K562 (cell line): ENCODE measurements around the gene ATG4D. TPM values are rescaled to one million over a fixed set of nuclear protein-coding genes. Genes with fewer than 3 reads are reported as not detected.

Experiments used
- ATAC-seq: fragments of 200-7000 bp; cut with Tn5 transposase; 3 replicates; pipeline ENCODE4 v1.9.1; 2020; ENCODE audit warnings: moderate library complexity
- BruUV-seq: library from RNA; stranded (reverse); fragments of 400-500 nt; replicated peaks from 2 replicates; lab custom pipeline; 2021; lab: Mats Ljungman, UMichigan
- CTCF ChIA-PET: fragments of 300-600 bp; formaldehyde crosslinking; extraction: SDS; loops from one replicate; lab custom pipeline; 2021; ENCODE audit warnings: low intra/inter-chr PET ratio; lab: Yijun Ruan, JAX
- POLR2A ChIA-PET: fragments of 300-600, 350-650 bp; sonication (Branson Sonifier 250); formaldehyde crosslinking; extraction: SDS; loops from one replicate; lab custom pipeline; 2021; ENCODE audit warnings: antibody characterized with exemption, inconsistent platforms; lab: Yijun Ruan, JAX
- DNase-seq, 4 experiments: peaks; one replicate each; pipeline versions ENCODE4 v3.0.0 to v3.0.0-alpha.2; 2011 to 2018; ENCODE audit warnings: low spot score in 3 of 4, mixed read lengths in 3 of 4; ENCODE audit errors: extremely low read depth in 1 of 4
- FAIRE-seq: peaks from 2 replicates; lab custom pipeline; 2011; peaks lifted over from hg19 to GRCh38; lab: Jason Lieb, UNC
- H2AFZ ChIP-seq: 2 replicates; pipeline ENCODE4 v1.6.0; 2011; ENCODE audit warnings: low read depth, low read length, control low read depth, inconsistent platforms
- H3K27ac ChIP-seq: fragments of 200-600 bp; 3 replicates; pipeline ENCODE4 v1.8.0; 2011; ENCODE audit warnings: low read depth, mild to moderate bottlenecking, control low read depth, inconsistent platforms, low read length, moderate library complexity, mixed read lengths; ENCODE audit errors: extremely low read depth
- H3K27me3 ChIP-seq, 2 experiments: fragments of 300-600 bp in 1 of 2; 2 replicates in 1 of 2; 3 replicates in 1 of 2; pipeline versions ENCODE4 v1.6.0 to v1.8.0; 2011; ENCODE audit warnings: inconsistent platforms in 2 of 2, low read length in 2 of 2, mild to moderate bottlenecking in 1 of 2, mixed read lengths in 1 of 2, moderate library complexity in 1 of 2; ENCODE audit not compliant: control insufficient read depth in 2 of 2, insufficient read depth in 2 of 2
- H3K36me3 ChIP-seq: fragments of 300-600 bp; 3 replicates; pipeline ENCODE4 v1.8.0; 2011; ENCODE audit warnings: mild to moderate bottlenecking, low read length, inconsistent platforms; ENCODE audit not compliant: control insufficient read depth, insufficient read depth
- H3K4me1 ChIP-seq, 2 experiments: fragments of 200-600 bp in 1 of 2; replicated peaks in 1 of 2; 2 replicates in 1 of 2; 3 replicates in 1 of 2; pipeline versions ENCODE4 v1.5.1 to v1.8.0; 2011; ENCODE audit warnings: inconsistent platforms in 2 of 2, low read length in 2 of 2, mild to moderate bottlenecking in 1 of 2, mixed read lengths in 1 of 2, moderate library complexity in 1 of 2; ENCODE audit not compliant: control insufficient read depth in 2 of 2, insufficient read depth in 2 of 2
- H3K4me2 ChIP-seq: 2 replicates; pipeline ENCODE4 v1.6.1; 2011; ENCODE audit warnings: low read length, control low read depth, inconsistent platforms, mixed read lengths; ENCODE audit not compliant: insufficient read depth
- H3K4me3 ChIP-seq: fragments of 200-600 bp; sonication (generic), shearing (Covaris generic); 2 replicates; pipeline ENCODE4 v1.5.1; 2016; ENCODE audit warnings: control low read depth, inconsistent platforms
- H3K79me2 ChIP-seq: fragments of 200-600 bp; 3 replicates; pipeline ENCODE4 v1.8.0; 2011; ENCODE audit warnings: low read length, inconsistent platforms; ENCODE audit not compliant: control insufficient read depth, insufficient read depth
- H3K9ac ChIP-seq, 2 experiments: 2 replicates each; pipeline versions ENCODE4 v1.6.0 to v1.6.1; 2011; ENCODE audit warnings: low read depth in 2 of 2, low read length in 2 of 2, control low read depth in 1 of 2, inconsistent platforms in 1 of 2, mild to moderate bottlenecking in 1 of 2, mixed read lengths in 1 of 2; ENCODE audit not compliant: insufficient read depth in 1 of 2
- H3K9me1 ChIP-seq: one replicate; pipeline ENCODE4 v1.6.0; 2011; ENCODE audit warnings: inconsistent platforms, mild to moderate bottlenecking, low read length, moderate library complexity; ENCODE audit not compliant: control insufficient read depth, insufficient read depth
- H3K9me3 ChIP-seq: replicated peaks from 2 replicates; pipeline ENCODE4 v1.5.1; 2011; ENCODE audit warnings: low read depth, low read length, inconsistent platforms; ENCODE audit not compliant: control insufficient read depth, insufficient read depth
- H4K20me1 ChIP-seq: replicated peaks from 2 replicates; pipeline ENCODE4 v1.6.1; 2011; ENCODE audit warnings: low read length, inconsistent platforms, mixed read lengths; ENCODE audit not compliant: control insufficient read depth, insufficient read depth
- BCL6 ChIP-seq: fragments of 250-450 bp; sonication (Bioruptor Pico); IDR thresholded peaks from 2 replicates; pipeline ENCODE4 v1.4.0; 2020
- BCOR ChIP-seq: fragments of 450-650 bp; IDR thresholded peaks from 2 replicates; pipeline ENCODE4 v1.6.1; 2016
- BRD9 ChIP-seq: fragments of 450-650 bp; IDR thresholded peaks from 2 replicates; pipeline ENCODE4 v1.6.1; 2018; ENCODE audit warnings: low read depth; ENCODE audit not compliant: partially characterized antibody
- C11orf30 ChIP-seq: fragments of 450-650 bp; IDR thresholded peaks from 2 replicates; pipeline ENCODE4 v1.6.1; 2016; ENCODE audit warnings: low read depth, mild to moderate bottlenecking
- CBX3 ChIP-seq, 2 experiments: IDR thresholded peaks; 1 replicate in 1 of 2; 2 replicates in 1 of 2; pipeline ENCODE4 v1.6.1; 2012; ENCODE audit warnings: inconsistent platforms in 2 of 2, low read length in 2 of 2, borderline replicate concordance in 1 of 2, control low read depth in 1 of 2
- DNMT1 ChIP-seq: fragments of 450-650 bp; IDR thresholded peaks from 2 replicates; pipeline ENCODE4 v1.6.1; 2016; ENCODE audit warnings: antibody characterized with exemption, mild to moderate bottlenecking
- ETV1 ChIP-seq: fragments of 450-650 bp; conservative IDR thresholded peaks from 2 replicates; pipeline ENCODE4 v1.6.1; 2016; ENCODE audit warnings: missing genetic modification characterization, control low read depth, low read depth, missing compliant biosample characterization
- HDAC1 ChIP-seq, 2 experiments: fragments of 450-650 bp; IDR thresholded peaks; 2 replicates each; pipeline ENCODE4 v1.6.1; 2016 to 2017; ENCODE audit warnings: inconsistent platforms in 1 of 2, mild to moderate bottlenecking in 1 of 2, moderate library complexity in 1 of 2
- HDAC2 ChIP-seq: fragments of 450-650 bp; IDR thresholded peaks from 2 replicates; pipeline ENCODE4 v1.6.1; 2016; ENCODE audit warnings: mild to moderate bottlenecking
- JUND ChIP-seq, 2 experiments: IDR thresholded peaks; 2 replicates in 1 of 2; 3 replicates in 1 of 2; pipeline ENCODE4 v1.6.1; 2011; ENCODE audit warnings: borderline replicate concordance in 2 of 2, low read depth in 2 of 2, low read length in 2 of 2, improper control_type of control experiment in 1 of 2, missing biosample characterization in 1 of 2, missing genetic modification characterization in 1 of 2, missing genetic modification reagents in 1 of 2
- NFYB ChIP-seq: IDR thresholded peaks from 2 replicates; pipeline ENCODE4 v1.6.1; 2011; ENCODE audit warnings: mild to moderate bottlenecking, moderate library complexity; ENCODE audit not compliant: insufficient read length; ENCODE audit errors: extremely low read depth
- NR1H2 ChIP-seq: sonication (generic); formaldehyde crosslinking; IDR thresholded peaks from 2 replicates; pipeline ENCODE4 v1.4.0; 2020; ENCODE audit warnings: mild to moderate bottlenecking, missing genetic modification reagents
- PBX2 ChIP-seq, 2 experiments: IDR thresholded peaks in 1 of 2; conservative IDR thresholded peaks in 1 of 2; 2 replicates each; pipeline ENCODE4 v1.6.1; 2016; ENCODE audit warnings: low read depth in 2 of 2, mild to moderate bottlenecking in 1 of 2, missing compliant biosample characterization in 1 of 2, missing genetic modification characterization in 1 of 2, moderate library complexity in 1 of 2
- PHF20 ChIP-seq: fragments of 450-650 bp; IDR thresholded peaks from 2 replicates; pipeline ENCODE4 v1.6.1; 2018; ENCODE audit not compliant: partially characterized antibody
- PURB ChIP-seq: sonication (generic); formaldehyde crosslinking; IDR thresholded peaks from 2 replicates; pipeline ENCODE4 v1.9.0; 2021; ENCODE audit warnings: low read depth, mild to moderate bottlenecking, missing genetic modification reagents
- RBM39 ChIP-seq: fragments of 200-400 bp; formaldehyde crosslinking; optimal IDR thresholded peaks from 2 replicates; pipeline ENCODE3; 2018; ENCODE audit warnings: low read depth, low read length
- RCOR1 ChIP-seq, 2 experiments: IDR thresholded peaks; 2 replicates each; pipeline ENCODE4 v1.6.1; 2012; ENCODE audit warnings: low read depth in 2 of 2, low read length in 2 of 2, borderline replicate concordance in 1 of 2, improper control_type of control experiment in 1 of 2
- SMARCA5 ChIP-seq: fragments of 450-650 bp; IDR thresholded peaks from 2 replicates; pipeline ENCODE4 v1.6.1; 2016
- SNRNP70 ChIP-seq: fragments of 200-400 bp; formaldehyde crosslinking; optimal IDR thresholded peaks from 2 replicates; pipeline ENCODE3; 2017; ENCODE audit warnings: low read depth, low read length
- ZNF146 ChIP-seq: IDR thresholded peaks from one replicate; pipeline ENCODE4 v1.6.1; 2018; ENCODE audit warnings: missing compliant biosample characterization; ENCODE audit not compliant: unreplicated experiment
- ZNF316 ChIP-seq: fragments of 450-650 bp; IDR thresholded peaks from 2 replicates; pipeline ENCODE4 v1.6.1; 2016
- ZNF445 ChIP-seq: fragments of 250-450 bp; sonication (Bioruptor Pico); IDR thresholded peaks from 2 replicates; pipeline ENCODE4 v1.4.0; 2020; ENCODE audit warnings: low read depth, mild to moderate bottlenecking, moderate library complexity
- WGBS: fragments of 100-300 bp; shearing (Covaris generic); methylation state at CpG from one replicate; pipeline ENCODE4 v1.1.6; 2016; ENCODE audit warnings: low coverage, mixed read lengths; ENCODE audit not compliant: insufficient coverage; ENCODE audit errors: missing lambda C conversion rate; 5-methylcytosine and 5-hydroxymethylcytosine counted together
- in situ Hi-C: fragments of 300-500 bp; cut with MboI; formaldehyde crosslinking; loops from 4 replicates; pipeline ENCODE4 v1.15.0; 2018; ENCODE audit warnings: inconsistent platforms, mixed read lengths
- intact Hi-C: fragments of 100-400 bp; cut with micrococcal nuclease; formaldehyde crosslinking; loops from 2 replicates; pipeline ENCODE4 v1.14.2; 2022
- polyA plus RNA-seq, 8 experiments: library from polyadenylated mRNA; depleted of rRNA in 4 of 8; stranded (reverse) in 5 of 8; unstranded in 3 of 8; fragments of >200 nt; fragmentation: Nextera tagmentation in 2 of 8; fragmentation: Illumina TruSeq in 1 of 8; extraction: Ambion mirVana in 2 of 8; extraction: Trizol in 1 of 8; gene quantifications; 2 replicates each; pipeline versions ENCODE4 v1.2.1 to v1.2.3, GENCODE V29; 2011 to 2014; ENCODE audit warnings: inconsistent platforms in 1 of 8, missing spikeins in 1 of 8
- total RNA-seq, 7 experiments: library from RNA; depleted of rRNA in 6 of 7; stranded (reverse); fragments of >200 nt in 6 of 7; fragmentation: Illumina TruSeq in 2 of 7; extraction: Trizol in 2 of 7; gene quantifications; 2 replicates each; pipeline versions ENCODE4 v1.2.1 to v1.2.3, GENCODE V29; 2011 to 2021; ENCODE audit warnings: low replicate concordance in 1 of 7

The ATG4D gene
- total and polyA plus RNA-seq, 9 of the 15 experiments (the other 6 are each of a cell fraction or from before 2014, with no cell fraction given) = 0.51 to 66.1 (median 22.9) TPM

- POLR2A ChIA-PET = interaction anchor here (1.8 kb wide), 1 partner anchor 12 kb away, joined by 12 read pairs; no protein-coding TSS in a partner anchor
- TF ChIP-seq SNRNP70 = no peak
- TF ChIP-seq DNMT1 = no peak
- no peak for TF ChIP-seq NR1H2 (CRISPR knock-in tag)
- TF ChIP-seq C11orf30 = no peak
- no peak for TF ChIP-seq JUND (IDR thresholded peaks at IDR 0.05; ENCODE audit: borderline replicate concordance, low read depth, low read length)
- TF ChIP-seq JUND (tag; IDR thresholded peaks at IDR 0.05; ENCODE audit: borderline replicate concordance, low read depth, low read length) = no peak
- TF ChIP-seq CBX3 (IDR thresholded peaks at IDR 0.05; ENCODE audit: borderline replicate concordance in 1 of 2, low read length in 2 of 2) = 0 out of 3 replicates have a peak, but pooled peaks of 1 of the 2 experiments have one; percentile 12
- peak; percentile 84 for TF ChIP-seq ETV1
- no peak for TF ChIP-seq PURB (CRISPR knock-in tag)
- peak; percentile 86; the same call in 1 of the 2 replicates for TF ChIP-seq HDAC2
- TF ChIP-seq ZNF316 = no peak
- TF ChIP-seq NFYB = no peak
- TF ChIP-seq SMARCA5 = peak; percentile 93
- no peak for TF ChIP-seq ZNF445 (CRISPR knock-in tag)
- no peak for TF ChIP-seq PBX2 (CRISPR knock-in tag; IDR thresholded peaks at IDR 0.05; ENCODE audit: low read depth)
- TF ChIP-seq PBX2 (tag; conservative IDR thresholded peaks at IDR 0.05; ENCODE audit: low read depth) = no peak
- peak; percentile 96 for TF ChIP-seq BCOR
- TF ChIP-seq HDAC1 (IDR thresholded peaks at IDR 0.05) = 0 out of 4 replicates have a peak, but pooled peaks of 1 of the 2 experiments have one; percentile 18
- TF ChIP-seq RCOR1 (IDR thresholded peaks at IDR 0.05; ENCODE audit: borderline replicate concordance in 1 of 2, low read depth in 2 of 2, low read length in 2 of 2) = peak in 1 of 2 experiments; percentile 28; a peak in 1 of 4 replicates
- TF ChIP-seq ZNF146 (CRISPR knock-in tag) = no peak
- peak; percentile 40 for TF ChIP-seq PHF20
- peak; percentile 79 for TF ChIP-seq RBM39
- peak; percentile 25 for TF ChIP-seq BRD9
- TF ChIP-seq BCL6 = no peak
These were observed 593 bp downstream of the ATG4D start for GRCh38 chr19:10544242-10544752.

More at GRCh38 chr19:10544242-10544752, 593 bp downstream of the ATG4D start:
- ATAC-seq = peak; percentile 63
- intact Hi-C loops (loop anchor here (5.0 kb wide), 2 partner anchors 37 to 38 kb away; no protein-coding TSS in a partner anchor), in situ Hi-C loops (no loop called here)
- peak; percentile 58 to 68 (median 66) for DNase-seq
- Histone ChIP-seq H4K20me1 (peaks cover 4% of the 10 kb centered on the region), H3K27me3 (no peaks in the 10 kb centered on the region), H3K36me3 (peaks cover 32% of the 10 kb centered on the region), H3K79me2 (peaks cover 32% of the 10 kb centered on the region), H3K4me2 (peak overlapping the region; percentile 87), H3K9me3 (no peaks in the 10 kb centered on the region), H3K4me3 (peak overlapping the region; percentile 97), H2AFZ (peak overlapping the region; percentile 87; the same call in 1 of the 2 replicates), H3K9ac (peak overlapping the region; percentile 97), H3K27ac (peak overlapping the region; percentile 90), H3K4me1 (peaks cover 6 to 43% of the 10 kb centered on the region in 2 experiments; a peak in 4 of 5 replicates), H3K9me1 (no peaks in the 10 kb centered on the region)
- BruUV-seq = no TSS peak
- CTCF ChIA-PET = no interaction called here
- 2% methylated on average over 22 of the region's 22 CpGs for WGBS
- FAIRE-seq = no peak
